ENCODE data around the gene OCEL1.

Gene OCEL1

DNA sequence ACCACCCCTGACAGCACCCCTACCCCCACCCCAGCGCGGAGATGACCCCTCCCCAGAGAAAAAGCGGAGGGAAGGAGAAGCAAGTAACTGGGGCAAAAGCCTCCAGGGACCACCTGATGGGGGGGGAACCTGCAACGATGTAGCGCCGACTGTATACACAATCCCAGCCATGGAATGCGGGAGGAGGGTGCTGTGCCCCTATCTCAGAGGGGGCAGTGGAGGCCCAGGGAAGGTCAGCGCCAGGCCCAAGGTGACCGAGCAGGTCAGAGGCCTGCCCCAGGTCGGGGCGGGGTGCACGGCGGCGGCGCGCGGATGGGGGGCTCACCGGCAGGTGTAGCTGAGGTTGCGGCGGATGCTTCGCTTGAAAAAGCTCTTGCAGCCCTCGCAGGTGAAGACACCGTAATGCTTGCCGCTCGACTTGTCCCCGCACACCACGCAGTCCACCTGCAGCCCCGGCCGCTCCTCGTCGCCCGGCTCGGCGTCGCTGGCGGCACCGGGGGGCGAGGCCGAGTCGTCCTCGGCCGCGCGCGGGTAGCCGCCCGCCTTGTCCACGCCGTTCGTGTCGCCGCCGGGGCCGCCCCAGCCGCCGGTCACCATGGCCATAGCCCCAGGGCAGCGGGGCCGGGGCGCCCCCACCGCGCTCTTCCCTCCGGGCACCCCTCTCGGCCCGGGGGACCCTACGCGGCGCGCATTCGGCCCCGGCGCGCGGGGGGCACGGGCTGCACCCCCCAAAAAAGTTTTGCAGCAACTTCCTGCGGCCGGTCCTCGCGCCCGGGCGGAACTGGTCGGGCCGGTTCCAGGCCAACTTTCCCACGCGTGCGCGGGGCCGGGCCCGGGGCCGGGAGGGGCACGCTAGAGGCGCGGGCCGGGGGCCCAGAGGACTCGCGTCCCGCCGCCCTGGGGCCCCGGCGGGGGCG lies 18.9 kb downstream of the OCEL1 start:
- DNase-seq, result no peak
- Histone ChIP-seq H3K36me3 (peaks cover 24% of the 10 kb centered on the region), H3K27ac (peak overlapping the region; percentile 89), H3K9me3 (ENCODE audit: severe bottlenecking) (no peaks in the 10 kb centered on the region), H3K4me3 (ENCODE audit: low read depth, low read length) (peak overlapping the region; percentile 72), H3K27me3 (ENCODE audit: insufficient read depth, low read depth, severe bottlenecking) (no peaks in the 10 kb centered on the region)
- no peak for TF ChIP-seq CTCF (IDR thresholded peaks at IDR 0.05; ENCODE audit: low read depth, low read length)

GRCh38 chr19:17245535-17245984 lies 19.5 kb downstream of the OCEL1 start, which contains the start of gene NR2F6:
Gene NR2F6, minus strand, starts transcription at chr19:17245919. Its CDS starts 699 bp downstream, at chr19:17245220.
- DNase-seq, result no peak
- TF ChIP-seq CTCF (IDR thresholded peaks at IDR 0.05; ENCODE audit: low read depth, low read length), result no peak
- Histone ChIP-seq H3K9me3 (ENCODE audit: severe bottlenecking) (no peaks in the 10 kb centered on the region), H3K36me3 (peaks cover 21% of the 10 kb centered on the region), H3K4me3 (ENCODE audit: low read depth, low read length) (peak within 1 kb of the TSS; percentile 72), H3K27me3 (ENCODE audit: insufficient read depth, low read depth, severe bottlenecking) (no peaks in the 10 kb centered on the region), H3K27ac (peak within 1 kb of the TSS; percentile 99)

DNA sequence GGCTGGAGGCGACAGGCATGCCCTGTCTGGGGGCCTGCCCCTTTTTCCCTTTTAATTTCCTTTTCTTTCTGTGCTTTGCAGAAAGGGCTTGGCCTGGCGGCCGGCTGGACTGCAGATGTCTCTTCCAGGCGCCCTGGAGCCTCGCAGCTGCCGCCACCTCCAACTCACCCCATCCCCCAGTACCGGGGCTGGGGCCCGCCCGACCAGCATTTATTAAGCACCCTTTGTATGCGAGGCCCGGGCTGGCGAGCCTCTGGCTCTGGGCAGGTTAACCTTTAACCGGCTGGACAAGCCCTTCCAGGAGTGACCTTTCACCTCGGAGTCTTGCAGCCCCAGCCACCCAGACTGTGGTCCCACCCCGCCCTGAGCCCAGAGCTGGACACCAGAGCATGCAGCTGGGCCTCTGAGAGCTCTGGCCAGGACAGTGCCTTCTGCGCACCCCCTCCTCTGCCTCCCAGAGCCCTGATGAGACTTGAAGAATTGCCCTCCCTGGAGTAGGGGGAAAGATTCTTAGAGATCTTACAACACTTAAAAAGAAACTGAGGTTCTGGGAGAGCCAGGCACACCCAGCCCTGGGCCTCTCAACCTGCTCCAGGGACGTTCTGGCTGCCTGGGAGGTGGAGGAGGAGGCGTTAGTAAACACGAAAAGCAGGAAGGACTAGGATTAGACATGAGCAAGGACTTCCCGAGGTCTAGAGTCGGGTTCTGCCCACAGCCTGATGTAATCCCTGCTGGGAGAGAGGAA lies 20.8 kb downstream of the OCEL1 start:
- no peak for TF ChIP-seq CTCF (IDR thresholded peaks at IDR 0.05; ENCODE audit: low read depth, low read length)
- Histone ChIP-seq H3K9me3 (ENCODE audit: severe bottlenecking) (no peaks in the 10 kb centered on the region), H3K27me3 (ENCODE audit: insufficient read depth, low read depth, severe bottlenecking) (no peaks in the 10 kb centered on the region), H3K4me3 (ENCODE audit: low read depth, low read length) (peak overlapping the region; percentile 55), H3K27ac (peak overlapping the region; percentile 99), H3K36me3 (peaks cover 15% of the 10 kb centered on the region)
- no peak for DNase-seq

- no peak for TF ChIP-seq CTCF (IDR thresholded peaks at IDR 0.05; ENCODE audit: low read depth, low read length)
- H3K9me3 ChIP-seq (ENCODE audit: severe bottlenecking), result no peaks in the 10 kb centered on the region
- DNase-seq, result peak; percentile 95
- no peaks in the 10 kb centered on the region for H3K27me3 ChIP-seq (ENCODE audit: insufficient read depth, low read depth, severe bottlenecking)
- H3K27ac ChIP-seq, result peak overlapping the region; percentile 99
- H3K36me3 ChIP-seq, result peaks cover 11% of the 10 kb centered on the region
- H3K4me3 ChIP-seq (ENCODE audit: low read depth, low read length), result peak overlapping the region; percentile 15
Observed at GRCh38 chr19:17248011-17248776, 22.2 kb downstream of the OCEL1 start.

GRCh38 chr19:17249887-17250548 lies 24.0 kb downstream of the OCEL1 start:
- no peaks in the 10 kb centered on the region for H3K27me3 ChIP-seq (ENCODE audit: insufficient read depth, low read depth, severe bottlenecking)
- no peaks in the 10 kb centered on the region for H3K9me3 ChIP-seq (ENCODE audit: severe bottlenecking)
- no peaks in the 10 kb centered on the region for H3K36me3 ChIP-seq
- H3K4me3 ChIP-seq (ENCODE audit: low read depth, low read length), result no peak overlapping the region
- peak overlapping the region; percentile 99 for H3K27ac ChIP-seq
- DNase-seq, result no peak
- TF ChIP-seq CTCF (IDR thresholded peaks at IDR 0.05; ENCODE audit: low read depth, low read length), result no peak
